H1 (cell line): ENCODE results near the gene PAWR. TPM values are rescaled to one million over a fixed set of nuclear protein-coding genes. Genes with fewer than 3 reads are reported as not detected.

Experiments used
- BCL11A ChIP-seq, 2 experiments: IDR thresholded peaks; one replicate each; pipeline ENCODE4 v1.6.1; 2011; ENCODE audit warnings: low read depth in 2 of 2, low read length in 2 of 2, mild to moderate bottlenecking in 2 of 2
- BRCA1 ChIP-seq: IDR thresholded peaks from 2 replicates; pipeline ENCODE4 v1.6.1; 2012; ENCODE audit warnings: low read depth, low read length, improper control_type of control experiment
- CBX5 ChIP-seq: fragments of 300-800, 300-1000 bp; sonication (generic); IDR thresholded peaks from 2 replicates; pipeline ENCODE4 v1.7.1; 2016; ENCODE audit warnings: antibody characterized with exemption, low read length, low read depth
- CTBP2 ChIP-seq: IDR thresholded peaks from 2 replicates; pipeline ENCODE4 v1.7.0; 2011; ENCODE audit warnings: borderline replicate concordance, mild to moderate bottlenecking, moderate library complexity, mixed read lengths, low read length; ENCODE audit not compliant: insufficient read depth, insufficient read length
- KDM1A ChIP-seq: fragments of 200-600, 300-600 bp; sonication (generic); IDR thresholded peaks from 2 replicates; pipeline ENCODE4 v1.7.1; 2016; ENCODE audit warnings: mild to moderate bottlenecking, low read length, borderline replicate concordance
- NRF1 ChIP-seq: IDR thresholded peaks from 2 replicates; pipeline ENCODE4 v1.6.1; 2011; ENCODE audit warnings: mild to moderate bottlenecking, low read depth, low read length, improper control_type of control experiment
- RBBP5 ChIP-seq: IDR thresholded peaks from 2 replicates; pipeline ENCODE4 v1.7.1; 2012; ENCODE audit warnings: low read depth, mild to moderate bottlenecking, inconsistent platforms, low read length, moderate library complexity, borderline replicate concordance
- SAP30 ChIP-seq: fragments of 300-600 bp; sonication (generic); IDR thresholded peaks from 2 replicates; pipeline ENCODE4 v1.7.1; 2012; ENCODE audit warnings: low read length, moderate library complexity, mild to moderate bottlenecking, inconsistent platforms; ENCODE audit not compliant: insufficient read depth, insufficient replicate concordance
- polyA plus RNA-seq, 7 experiments: library from polyadenylated mRNA; depleted of rRNA in 3 of 7; stranded (reverse) in 5 of 7; unstranded in 2 of 7; fragments of >200 nt in 5 of 7; fragments of 200-250 nt in 2 of 7; gene quantifications; 1 replicate in 5 of 7; 2 replicates in 1 of 7; 4 replicates in 1 of 7; pipeline versions ENCODE4 v1.2.1 to v1.2.3, GENCODE V29; 2011 to 2013; ENCODE audit warnings: missing spikeins in 2 of 7, mixed read lengths in 2 of 7
- total RNA-seq: library from RNA; stranded (reverse); fragmentation: NEBNext Ultra II Directional; extraction: Animal tissue kit (Norgen Biotek cat#: 25700); gene quantifications from 2 replicates; pipeline ENCODE4 v1.2.1, GENCODE V29; 2021
- TF ChIP-seq, protein P1 (sequence below): fragments of 300-600 bp; sonication (generic); IDR thresholded peaks from 2 replicates; pipeline ENCODE4 v1.7.1; 2012; ENCODE audit warnings: low read length, moderate library complexity, mild to moderate bottlenecking, inconsistent platforms; ENCODE audit not compliant: insufficient replicate concordance
- TF ChIP-seq, protein P2 (sequence below): IDR thresholded peaks from 2 replicates; pipeline ENCODE4 v1.6.1; 2011; ENCODE audit warnings: low read depth, mild to moderate bottlenecking, low read length; ENCODE audit not compliant: insufficient read depth

PAWR gene
- total and polyA plus RNA-seq, 2 of the 8 experiments (the other 6 are each of a cell fraction or from before 2014, with no cell fraction given), result 28.3 to 327 TPM

DNA sequence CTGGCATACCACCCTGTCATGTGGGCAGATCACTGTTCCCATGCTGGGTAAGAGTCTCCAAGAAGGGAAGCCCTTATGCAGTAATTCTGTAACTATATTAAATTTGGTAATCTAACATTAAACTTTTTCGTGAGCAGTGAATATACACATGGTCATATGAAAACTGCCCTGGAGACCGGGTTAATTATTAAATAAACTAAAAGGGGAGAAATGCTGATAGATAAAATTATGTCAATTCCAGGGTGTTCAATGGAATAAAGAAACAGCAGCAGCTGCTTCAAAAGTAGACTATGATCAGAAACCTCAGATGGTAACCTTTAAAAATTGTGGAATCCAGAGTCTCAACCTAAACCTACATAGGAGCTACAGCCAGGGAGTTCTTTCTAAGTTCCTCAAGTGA is 100.0 kb downstream of the PAWR start (continued):
- TF ChIP-seq, protein P1, sequence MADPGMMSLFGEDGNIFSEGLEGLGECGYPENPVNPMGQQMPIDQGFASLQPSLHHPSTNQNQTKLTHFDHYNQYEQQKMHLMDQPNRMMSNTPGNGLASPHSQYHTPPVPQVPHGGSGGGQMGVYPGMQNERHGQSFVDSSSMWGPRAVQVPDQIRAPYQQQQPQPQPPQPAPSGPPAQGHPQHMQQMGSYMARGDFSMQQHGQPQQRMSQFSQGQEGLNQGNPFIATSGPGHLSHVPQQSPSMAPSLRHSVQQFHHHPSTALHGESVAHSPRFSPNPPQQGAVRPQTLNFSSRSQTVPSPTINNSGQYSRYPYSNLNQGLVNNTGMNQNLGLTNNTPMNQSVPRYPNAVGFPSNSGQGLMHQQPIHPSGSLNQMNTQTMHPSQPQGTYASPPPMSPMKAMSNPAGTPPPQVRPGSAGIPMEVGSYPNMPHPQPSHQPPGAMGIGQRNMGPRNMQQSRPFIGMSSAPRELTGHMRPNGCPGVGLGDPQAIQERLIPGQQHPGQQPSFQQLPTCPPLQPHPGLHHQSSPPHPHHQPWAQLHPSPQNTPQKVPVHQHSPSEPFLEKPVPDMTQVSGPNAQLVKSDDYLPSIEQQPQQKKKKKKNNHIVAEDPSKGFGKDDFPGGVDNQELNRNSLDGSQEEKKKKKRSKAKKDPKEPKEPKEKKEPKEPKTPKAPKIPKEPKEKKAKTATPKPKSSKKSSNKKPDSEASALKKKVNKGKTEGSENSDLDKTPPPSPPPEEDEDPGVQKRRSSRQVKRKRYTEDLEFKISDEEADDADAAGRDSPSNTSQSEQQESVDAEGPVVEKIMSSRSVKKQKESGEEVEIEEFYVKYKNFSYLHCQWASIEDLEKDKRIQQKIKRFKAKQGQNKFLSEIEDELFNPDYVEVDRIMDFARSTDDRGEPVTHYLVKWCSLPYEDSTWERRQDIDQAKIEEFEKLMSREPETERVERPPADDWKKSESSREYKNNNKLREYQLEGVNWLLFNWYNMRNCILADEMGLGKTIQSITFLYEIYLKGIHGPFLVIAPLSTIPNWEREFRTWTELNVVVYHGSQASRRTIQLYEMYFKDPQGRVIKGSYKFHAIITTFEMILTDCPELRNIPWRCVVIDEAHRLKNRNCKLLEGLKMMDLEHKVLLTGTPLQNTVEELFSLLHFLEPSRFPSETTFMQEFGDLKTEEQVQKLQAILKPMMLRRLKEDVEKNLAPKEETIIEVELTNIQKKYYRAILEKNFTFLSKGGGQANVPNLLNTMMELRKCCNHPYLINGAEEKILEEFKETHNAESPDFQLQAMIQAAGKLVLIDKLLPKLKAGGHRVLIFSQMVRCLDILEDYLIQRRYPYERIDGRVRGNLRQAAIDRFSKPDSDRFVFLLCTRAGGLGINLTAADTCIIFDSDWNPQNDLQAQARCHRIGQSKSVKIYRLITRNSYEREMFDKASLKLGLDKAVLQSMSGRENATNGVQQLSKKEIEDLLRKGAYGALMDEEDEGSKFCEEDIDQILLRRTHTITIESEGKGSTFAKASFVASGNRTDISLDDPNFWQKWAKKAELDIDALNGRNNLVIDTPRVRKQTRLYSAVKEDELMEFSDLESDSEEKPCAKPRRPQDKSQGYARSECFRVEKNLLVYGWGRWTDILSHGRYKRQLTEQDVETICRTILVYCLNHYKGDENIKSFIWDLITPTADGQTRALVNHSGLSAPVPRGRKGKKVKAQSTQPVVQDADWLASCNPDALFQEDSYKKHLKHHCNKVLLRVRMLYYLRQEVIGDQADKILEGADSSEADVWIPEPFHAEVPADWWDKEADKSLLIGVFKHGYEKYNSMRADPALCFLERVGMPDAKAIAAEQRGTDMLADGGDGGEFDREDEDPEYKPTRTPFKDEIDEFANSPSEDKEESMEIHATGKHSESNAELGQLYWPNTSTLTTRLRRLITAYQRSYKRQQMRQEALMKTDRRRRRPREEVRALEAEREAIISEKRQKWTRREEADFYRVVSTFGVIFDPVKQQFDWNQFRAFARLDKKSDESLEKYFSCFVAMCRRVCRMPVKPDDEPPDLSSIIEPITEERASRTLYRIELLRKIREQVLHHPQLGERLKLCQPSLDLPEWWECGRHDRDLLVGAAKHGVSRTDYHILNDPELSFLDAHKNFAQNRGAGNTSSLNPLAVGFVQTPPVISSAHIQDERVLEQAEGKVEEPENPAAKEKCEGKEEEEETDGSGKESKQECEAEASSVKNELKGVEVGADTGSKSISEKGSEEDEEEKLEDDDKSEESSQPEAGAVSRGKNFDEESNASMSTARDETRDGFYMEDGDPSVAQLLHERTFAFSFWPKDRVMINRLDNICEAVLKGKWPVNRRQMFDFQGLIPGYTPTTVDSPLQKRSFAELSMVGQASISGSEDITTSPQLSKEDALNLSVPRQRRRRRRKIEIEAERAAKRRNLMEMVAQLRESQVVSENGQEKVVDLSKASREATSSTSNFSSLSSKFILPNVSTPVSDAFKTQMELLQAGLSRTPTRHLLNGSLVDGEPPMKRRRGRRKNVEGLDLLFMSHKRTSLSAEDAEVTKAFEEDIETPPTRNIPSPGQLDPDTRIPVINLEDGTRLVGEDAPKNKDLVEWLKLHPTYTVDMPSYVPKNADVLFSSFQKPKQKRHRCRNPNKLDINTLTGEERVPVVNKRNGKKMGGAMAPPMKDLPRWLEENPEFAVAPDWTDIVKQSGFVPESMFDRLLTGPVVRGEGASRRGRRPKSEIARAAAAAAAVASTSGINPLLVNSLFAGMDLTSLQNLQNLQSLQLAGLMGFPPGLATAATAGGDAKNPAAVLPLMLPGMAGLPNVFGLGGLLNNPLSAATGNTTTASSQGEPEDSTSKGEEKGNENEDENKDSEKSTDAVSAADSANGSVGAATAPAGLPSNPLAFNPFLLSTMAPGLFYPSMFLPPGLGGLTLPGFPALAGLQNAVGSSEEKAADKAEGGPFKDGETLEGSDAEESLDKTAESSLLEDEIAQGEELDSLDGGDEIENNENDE, result no peak
- TF ChIP-seq, protein P2, sequence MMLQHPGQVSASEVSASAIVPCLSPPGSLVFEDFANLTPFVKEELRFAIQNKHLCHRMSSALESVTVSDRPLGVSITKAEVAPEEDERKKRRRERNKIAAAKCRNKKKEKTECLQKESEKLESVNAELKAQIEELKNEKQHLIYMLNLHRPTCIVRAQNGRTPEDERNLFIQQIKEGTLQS, result no peak
- TF ChIP-seq KDM1A (no peak), BCL11A (IDR thresholded peaks at IDR 0.05; ENCODE audit: low read depth in 2 of 2, low read length in 2 of 2) (no peak), CTBP2 (no peak), SAP30 (no peak), BRCA1 (no peak), RBBP5 (no peak), NRF1 (no peak), CBX5 (no peak)
